ENCODE measurements around the gene ADAP1.
A peak's percentile ranks its signal among the peaks of the same experiment; 100 is the strongest.

The ADAP1 gene

GRCh38 chr7:871900-872537 is 82.5 kb downstream of the ADAP1 start:
- H3K4me3 ChIP-seq (ENCODE audit: low read length): no peak overlapping the region
- no peak for TF ChIP-seq CTCF (IDR thresholded peaks at IDR 0.05; ENCODE audit: insufficient read depth, low read depth, low read length, missing control alignments)
- DNase-seq (ENCODE audit: low read depth): no peak

GRCh38 chr7:869348-869747 is 85.1 kb downstream of the ADAP1 start:
- TF ChIP-seq CTCF (IDR thresholded peaks at IDR 0.05; ENCODE audit: insufficient read depth, low read depth, low read length, missing control alignments): no peak
- DNase-seq (ENCODE audit: low read depth): no peak
- H3K4me3 ChIP-seq (ENCODE audit: low read length): no peak overlapping the region

- DNase-seq (ENCODE audit: low read depth): no peak
- no peak for TF ChIP-seq CTCF (IDR thresholded peaks at IDR 0.05; ENCODE audit: insufficient read depth, low read depth, low read length, missing control alignments)
These were observed 86.3 kb downstream of the ADAP1 start for GRCh38 chr7:868189-868486.

GRCh38 chr7:867406-868188 is 86.9 kb downstream of the ADAP1 start:
- TF ChIP-seq CTCF (IDR thresholded peaks at IDR 0.05; ENCODE audit: insufficient read depth, low read depth, low read length, missing control alignments): no peak
- DNase-seq (ENCODE audit: low read depth): peak; percentile 68
- H3K4me3 ChIP-seq (ENCODE audit: low read length): no peak overlapping the region

More at GRCh38 chr7:868189-868486, 86.3 kb downstream of the ADAP1 start:
- no peak overlapping the region for H3K4me3 ChIP-seq (ENCODE audit: low read length)

- H3K4me3 ChIP-seq (ENCODE audit: low read length): no peak overlapping the region
- no peak for DNase-seq (ENCODE audit: low read depth)
- TF ChIP-seq CTCF (IDR thresholded peaks at IDR 0.05; ENCODE audit: insufficient read depth, low read depth, low read length, missing control alignments): no peak
These were observed 87.5 kb downstream of the ADAP1 start for GRCh38 chr7:867001-867405.

- no peak for DNase-seq (ENCODE audit: low read depth)
- H3K4me3 ChIP-seq (ENCODE audit: low read length): no peak overlapping the region
- TF ChIP-seq CTCF (IDR thresholded peaks at IDR 0.05; ENCODE audit: insufficient read depth, low read depth, low read length, missing control alignments): no peak
These were observed 88.6 kb downstream of the ADAP1 start for GRCh38 chr7:865921-866320.

- no peak overlapping the region for H3K4me3 ChIP-seq (ENCODE audit: low read length)
- no peak for DNase-seq (ENCODE audit: low read depth)
- TF ChIP-seq CTCF (IDR thresholded peaks at IDR 0.05; ENCODE audit: insufficient read depth, low read depth, low read length, missing control alignments): no peak
These were observed 91.4 kb downstream of the ADAP1 start for GRCh38 chr7:863106-863505.

All from epithelial cell of esophagus (primary cell).